GM12878 (cell line): ENCODE measurements around the gene PRKAG2. TPM values are rescaled to one million over a fixed set of nuclear protein-coding genes. Genes with fewer than 3 reads are reported as not detected.

Experiments
- ATAC-seq: fragments of 200-7000 bp; cut with Tn5 transposase; 3 replicates; pipeline ENCODE4 v1.9.1; 2020; ENCODE audit warnings: mild to moderate bottlenecking, moderate library complexity
- BruUV-seq: library from RNA; stranded (reverse); fragments of 400-500 nt; replicated peaks from 2 replicates; lab custom pipeline; 2021; lab: Mats Ljungman, UMichigan
- CTCF ChIA-PET: fragments of 300-600 bp; sonication (Branson Sonifier 250); formaldehyde crosslinking; extraction: SDS; loops from one replicate; lab custom pipeline; 2021; ENCODE audit warnings: inconsistent platforms; lab: Yijun Ruan, JAX
- POLR2A ChIA-PET: fragments of 350-600 bp; formaldehyde crosslinking; extraction: SDS; loops from one replicate; lab custom pipeline; 2021; ENCODE audit warnings: inconsistent platforms; lab: Charles Lee
- RAD21 ChIA-PET: fragments of 300-600 bp; sonication (Branson Sonifier 250); formaldehyde crosslinking; loops from one replicate; lab custom pipeline; 2023; ENCODE audit warnings: antibody characterized with exemption; ENCODE audit not compliant: unreplicated experiment; lab: Charles Lee
- SMC1A ChIA-PET: fragments of 300-600 bp; sonication (Branson Sonifier 250); formaldehyde crosslinking; loops from one replicate; lab custom pipeline; 2023; ENCODE audit not compliant: unreplicated experiment, uncharacterized antibody; lab: Charles Lee
- DNase-seq: peaks from one replicate; pipeline ENCODE4 v3.0.0-alpha.2; 2011; ENCODE audit warnings: low read depth, low spot score
- FAIRE-seq: peaks from 3 replicates; lab custom pipeline; 2011; peaks lifted over from hg19 to GRCh38; lab: Jason Lieb, UNC
- H2AFZ ChIP-seq: 2 replicates; pipeline ENCODE4 v1.6.0; 2011; ENCODE audit warnings: low read depth, low read length, control low read depth; ENCODE audit not compliant: control insufficient read depth
- H3K27ac ChIP-seq: 2 replicates; pipeline ENCODE4 v1.5.1; 2011; ENCODE audit warnings: control low read depth; ENCODE audit not compliant: control insufficient read depth, insufficient read depth
- H3K27me3 ChIP-seq, 2 experiments: replicated peaks in 1 of 2; 2 replicates each; pipeline versions ENCODE4 v1.6.0 to v1.6.1; 2011; ENCODE audit warnings: low read length in 1 of 2; ENCODE audit not compliant: control insufficient read depth in 2 of 2, insufficient read depth in 2 of 2
- H3K36me3 ChIP-seq, 2 experiments: 2 replicates each; pipeline ENCODE4 v1.5.1; 2011; ENCODE audit warnings: low read length in 1 of 2; ENCODE audit not compliant: control insufficient read depth in 2 of 2, insufficient read depth in 2 of 2
- H3K4me1 ChIP-seq: 2 replicates; pipeline ENCODE4 v1.6.1; 2011; ENCODE audit warnings: mild to moderate bottlenecking, low read length, moderate library complexity, mixed read lengths; ENCODE audit not compliant: control insufficient read depth, insufficient read depth
- H3K4me2 ChIP-seq: 2 replicates; pipeline ENCODE4 v1.6.0; 2011; ENCODE audit warnings: control low read depth; ENCODE audit not compliant: control insufficient read depth, insufficient read depth
- H3K4me3 ChIP-seq: fragments of 200-600 bp; sonication (generic); 2 replicates; pipeline ENCODE4 v1.5.1; 2016
- H3K79me2 ChIP-seq: 2 replicates; pipeline ENCODE4 v1.6.0; 2011; ENCODE audit warnings: low read length; ENCODE audit not compliant: control insufficient read depth, insufficient read depth
- H3K9ac ChIP-seq: 2 replicates; pipeline ENCODE4 v1.8.0; 2011; ENCODE audit warnings: low read length, control low read depth, mixed read lengths; ENCODE audit not compliant: control insufficient read depth, insufficient read depth
- H3K9me3 ChIP-seq: replicated peaks from 3 replicates; pipeline ENCODE4 v1.5.1; 2011; ENCODE audit warnings: mild to moderate bottlenecking, low read length; ENCODE audit not compliant: control insufficient read depth, insufficient read depth
- H4K20me1 ChIP-seq: 2 replicates; pipeline ENCODE4 v1.6.0; 2011; ENCODE audit not compliant: control insufficient read depth, insufficient read depth
- BHLHE40 ChIP-seq, 2 experiments: fragments of 450-650 bp in 1 of 2; IDR thresholded peaks; 2 replicates each; pipeline ENCODE4 v1.6.1; 2011 to 2017; ENCODE audit warnings: low read depth in 2 of 2, borderline replicate concordance in 1 of 2, improper control_type of control experiment in 1 of 2, low read length in 1 of 2, mild to moderate bottlenecking in 1 of 2
- EGR1 ChIP-seq, 2 experiments: IDR thresholded peaks; 1 replicate in 1 of 2; 2 replicates in 1 of 2; pipeline ENCODE4 v1.6.1; 2011 to 2012; ENCODE audit warnings: low read depth in 2 of 2, low read length in 2 of 2, borderline replicate concordance in 1 of 2, mild to moderate bottlenecking in 1 of 2, moderate library complexity in 1 of 2
- ESRRA ChIP-seq: IDR thresholded peaks from 2 replicates; pipeline ENCODE4 v1.6.1; 2012; ENCODE audit warnings: mild to moderate bottlenecking, low read length, improper control_type of control experiment
- EZH2 ChIP-seq: IDR thresholded peaks from 2 replicates; pipeline ENCODE4 v1.6.1; 2012; ENCODE audit warnings: low read depth, mild to moderate bottlenecking, control low read depth, inconsistent platforms, low read length, borderline replicate concordance; ENCODE audit not compliant: control insufficient read depth
- NFYA ChIP-seq: IDR thresholded peaks from 2 replicates; pipeline ENCODE4 v1.6.1; 2011; ENCODE audit warnings: low read depth, mild to moderate bottlenecking, low read length, improper control_type of control experiment, borderline replicate concordance
- PAX8 ChIP-seq: fragments of 450-650 bp; IDR thresholded peaks from 2 replicates; pipeline ENCODE4 v1.6.1; 2017; ENCODE audit warnings: mild to moderate bottlenecking, moderate library complexity
- POLR2AphosphoS2 ChIP-seq: IDR thresholded peaks from 2 replicates; pipeline ENCODE4 v1.6.1; 2011; ENCODE audit warnings: low read depth, mild to moderate bottlenecking, low read length, improper control_type of control experiment, moderate library complexity
- RB1 ChIP-seq: fragments of 450-650 bp; formaldehyde crosslinking; IDR thresholded peaks from 2 replicates; pipeline ENCODE4 v1.6.1; 2017; ENCODE audit warnings: mild to moderate bottlenecking, borderline replicate concordance
- RUNX3 ChIP-seq: IDR thresholded peaks from 2 replicates; pipeline ENCODE4 v1.6.1; 2012; ENCODE audit warnings: low read length, inconsistent platforms
- SMARCA5 ChIP-seq: fragments of 450-650 bp; IDR thresholded peaks from 2 replicates; pipeline ENCODE4 v1.6.1; 2017; ENCODE audit warnings: mild to moderate bottlenecking
- STAT3 ChIP-seq: IDR thresholded peaks from 2 replicates; pipeline ENCODE4 v1.6.1; 2011; ENCODE audit warnings: low read depth, low read length, improper control_type of control experiment
- TCF7 ChIP-seq: IDR thresholded peaks from 2 replicates; pipeline ENCODE4 v1.6.1; 2014; ENCODE audit warnings: antibody characterized with exemption, borderline replicate concordance
- YBX1 ChIP-seq: fragments of 450-650 bp; IDR thresholded peaks from 2 replicates; pipeline ENCODE4 v1.6.1; 2016; ENCODE audit warnings: antibody characterized with exemption
- ZNF24 ChIP-seq: fragments of 450-650 bp; IDR thresholded peaks from 2 replicates; pipeline ENCODE4 v1.6.1; 2017; ENCODE audit warnings: antibody characterized with exemption, mild to moderate bottlenecking
- ZNF384 ChIP-seq: IDR thresholded peaks from 2 replicates; pipeline ENCODE4 v1.6.1; 2012; ENCODE audit warnings: low read depth, mild to moderate bottlenecking, low read length, improper control_type of control experiment, borderline replicate concordance
- WGBS: methylation state at CpG from one replicate; pipeline ENCODE4 v1.1.6; 2016; ENCODE audit warnings: low lambda C conversion rate; ENCODE audit not compliant: insufficient replicate concordance, insufficient coverage; ENCODE audit errors: missing lambda C conversion rate; 5-methylcytosine and 5-hydroxymethylcytosine counted together
- in situ Hi-C: fragments of 300-500 bp; cut with MboI; formaldehyde crosslinking; loops from 9 replicates; pipeline ENCODE4 v1.14.3; 2018; ENCODE audit warnings: mixed read lengths
- intact Hi-C: fragments of 100-400 bp; cut with micrococcal nuclease; formaldehyde crosslinking; loops from one replicate; pipeline ENCODE4 v1.14.2; 2022; ENCODE audit not compliant: unreplicated experiment
- polyA plus RNA-seq, 11 experiments: library from polyadenylated mRNA; depleted of rRNA in 4 of 11; unstranded in 6 of 11; stranded (reverse) in 5 of 11; fragments of >200 nt; fragmentation: Nextera tagmentation in 4 of 11; fragmentation: Illumina TruSeq in 1 of 11; extraction: Ambion mirVana in 4 of 11; extraction: Trizol in 1 of 11; gene quantifications; 1 replicate in 1 of 11; 2 replicates in 10 of 11; pipeline versions ENCODE4 v1.2.1 to v1.2.3, GENCODE V29; 2011 to 2016; ENCODE audit warnings: inconsistent platforms in 2 of 11, missing spikeins in 2 of 11, low read depth in 1 of 11
- total RNA-seq, 4 experiments: library from RNA; depleted of rRNA in 3 of 4; stranded (reverse); fragments of >200 nt in 3 of 4; fragmentation: Illumina TruSeq in 1 of 4; extraction: Trizol in 1 of 4; gene quantifications; 2 replicates each; pipeline versions ENCODE4 v1.2.1 to v1.2.3, GENCODE V29; 2013 to 2021
- TF ChIP-seq, protein P1 (sequence below), 3 experiments: IDR thresholded peaks in 2 of 3; conservative IDR thresholded peaks in 1 of 3; 2 replicates each; pipeline ENCODE4 v1.5.1; 2011; ENCODE audit warnings: low read depth in 3 of 3, low read length in 3 of 3, mild to moderate bottlenecking in 3 of 3, control low read depth in 2 of 3, moderate library complexity in 2 of 3, inconsistent platforms in 1 of 3, mixed read lengths in 1 of 3; ENCODE audit not compliant: control insufficient read depth in 2 of 3, insufficient read depth in 1 of 3; ENCODE audit errors: extremely low read depth in 1 of 3
- TF ChIP-seq, protein P2 (sequence below): fragments of 450-650 bp; IDR thresholded peaks from 2 replicates; pipeline ENCODE4 v1.6.1; 2017; ENCODE audit warnings: low read depth, mild to moderate bottlenecking, moderate library complexity
- TF ChIP-seq, protein P3 (sequence below): fragments of 450-650 bp; IDR thresholded peaks from 2 replicates; pipeline ENCODE4 v1.6.1; 2014; ENCODE audit warnings: mild to moderate bottlenecking

Gene PRKAG2
- total and polyA plus RNA-seq, 10 of the 15 experiments (the other 5 are each of a cell fraction or from before 2014, with no cell fraction given): 3.4 to 8.9 (median 6.8) TPM

DNA sequence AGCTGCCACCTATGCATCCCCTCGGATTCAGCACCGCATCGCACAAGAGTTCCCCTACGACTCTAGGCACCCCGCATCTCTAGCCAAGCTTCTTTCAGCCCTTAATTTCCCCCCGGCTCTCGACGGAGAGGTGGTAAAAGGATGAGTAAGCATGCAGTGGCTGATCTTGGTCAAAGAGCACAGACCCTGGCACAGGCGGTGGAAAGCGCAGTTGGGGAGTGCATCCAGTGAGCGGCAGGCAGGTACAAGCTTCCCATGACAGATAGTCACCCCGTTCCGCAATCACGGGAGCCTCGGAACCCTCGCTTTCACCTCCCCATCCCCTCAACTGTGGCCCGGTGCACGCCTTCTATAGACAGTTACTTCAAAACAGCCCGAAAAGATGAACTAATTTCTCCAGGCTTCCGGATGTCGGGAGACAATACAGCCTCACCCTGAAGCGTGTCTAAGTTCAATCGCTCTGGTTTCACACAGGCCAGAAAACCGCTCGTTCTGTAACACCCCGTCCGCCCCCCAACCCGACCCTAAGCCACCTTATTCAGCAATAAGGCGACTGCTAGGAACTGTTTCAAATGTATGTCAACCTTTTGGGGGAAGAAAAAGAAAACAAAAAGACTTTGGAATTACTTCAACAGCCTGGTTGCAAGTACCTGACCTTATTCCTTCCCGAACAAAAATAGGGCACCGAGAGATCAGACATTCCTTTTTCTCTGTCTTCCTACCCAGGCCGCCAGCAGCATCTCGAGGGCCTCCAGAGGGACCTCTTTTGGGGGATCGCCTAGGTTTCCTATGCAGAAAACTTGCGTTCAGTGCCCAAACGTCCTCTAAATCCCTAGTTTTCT is 358.6 kb downstream of the PRKAG2 start:
- SMC1A ChIA-PET: interaction anchor here (0.8 to 4.0 kb wide), 6 partner anchors 9 to 115 kb away, joined by 3 to 27 read pairs (median 5); no protein-coding TSS in a partner anchor
- TF ChIP-seq ZNF24: no peak
- TF ChIP-seq EGR1 (IDR thresholded peaks at IDR 0.05; ENCODE audit: borderline replicate concordance in 1 of 2, low read depth in 2 of 2, low read length in 2 of 2): no peak
- TF ChIP-seq ZNF384: no peak
- 0 out of 2 replicates have a peak, but pooled peaks have one; percentile 16 for TF ChIP-seq SMARCA5
- TF ChIP-seq ESRRA: no peak
- TF ChIP-seq, protein P1, sequence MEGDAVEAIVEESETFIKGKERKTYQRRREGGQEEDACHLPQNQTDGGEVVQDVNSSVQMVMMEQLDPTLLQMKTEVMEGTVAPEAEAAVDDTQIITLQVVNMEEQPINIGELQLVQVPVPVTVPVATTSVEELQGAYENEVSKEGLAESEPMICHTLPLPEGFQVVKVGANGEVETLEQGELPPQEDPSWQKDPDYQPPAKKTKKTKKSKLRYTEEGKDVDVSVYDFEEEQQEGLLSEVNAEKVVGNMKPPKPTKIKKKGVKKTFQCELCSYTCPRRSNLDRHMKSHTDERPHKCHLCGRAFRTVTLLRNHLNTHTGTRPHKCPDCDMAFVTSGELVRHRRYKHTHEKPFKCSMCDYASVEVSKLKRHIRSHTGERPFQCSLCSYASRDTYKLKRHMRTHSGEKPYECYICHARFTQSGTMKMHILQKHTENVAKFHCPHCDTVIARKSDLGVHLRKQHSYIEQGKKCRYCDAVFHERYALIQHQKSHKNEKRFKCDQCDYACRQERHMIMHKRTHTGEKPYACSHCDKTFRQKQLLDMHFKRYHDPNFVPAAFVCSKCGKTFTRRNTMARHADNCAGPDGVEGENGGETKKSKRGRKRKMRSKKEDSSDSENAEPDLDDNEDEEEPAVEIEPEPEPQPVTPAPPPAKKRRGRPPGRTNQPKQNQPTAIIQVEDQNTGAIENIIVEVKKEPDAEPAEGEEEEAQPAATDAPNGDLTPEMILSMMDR (IDR thresholded peaks at IDR 0.05 in 2 of 3, conservative IDR thresholded peaks at IDR 0.05 in 1 of 3; ENCODE audit: control insufficient read depth in 2 of 3, extremely low read depth in 1 of 3, insufficient read depth in 1 of 3, low read depth in 3 of 3, low read length in 3 of 3): peak in 2 of 3 experiments; percentile 2 to 28; a peak in 1 of 6 replicates
- no peak for TF ChIP-seq STAT3
- TF ChIP-seq RB1: no peak
- peak in 1 of 2 experiments; percentile 19; a peak in 1 of 4 replicates for TF ChIP-seq BHLHE40 (IDR thresholded peaks at IDR 0.05; ENCODE audit: borderline replicate concordance in 1 of 2, low read depth in 2 of 2, low read length in 1 of 2)
- TF ChIP-seq, protein P2, sequence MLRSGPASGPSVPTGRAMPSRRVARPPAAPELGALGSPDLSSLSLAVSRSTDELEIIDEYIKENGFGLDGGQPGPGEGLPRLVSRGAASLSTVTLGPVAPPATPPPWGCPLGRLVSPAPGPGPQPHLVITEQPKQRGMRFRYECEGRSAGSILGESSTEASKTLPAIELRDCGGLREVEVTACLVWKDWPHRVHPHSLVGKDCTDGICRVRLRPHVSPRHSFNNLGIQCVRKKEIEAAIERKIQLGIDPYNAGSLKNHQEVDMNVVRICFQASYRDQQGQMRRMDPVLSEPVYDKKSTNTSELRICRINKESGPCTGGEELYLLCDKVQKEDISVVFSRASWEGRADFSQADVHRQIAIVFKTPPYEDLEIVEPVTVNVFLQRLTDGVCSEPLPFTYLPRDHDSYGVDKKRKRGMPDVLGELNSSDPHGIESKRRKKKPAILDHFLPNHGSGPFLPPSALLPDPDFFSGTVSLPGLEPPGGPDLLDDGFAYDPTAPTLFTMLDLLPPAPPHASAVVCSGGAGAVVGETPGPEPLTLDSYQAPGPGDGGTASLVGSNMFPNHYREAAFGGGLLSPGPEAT: 0 out of 2 replicates have a peak, but pooled peaks have one; percentile 14
- no peak for TF ChIP-seq POLR2AphosphoS2
- no peak for TF ChIP-seq PAX8
- no peak for TF ChIP-seq YBX1
- TF ChIP-seq NFYA: no peak
- peak; percentile 27; the same call in 1 of the 2 replicates for TF ChIP-seq RUNX3
- TF ChIP-seq TCF7: no peak
- TF ChIP-seq, protein P3, sequence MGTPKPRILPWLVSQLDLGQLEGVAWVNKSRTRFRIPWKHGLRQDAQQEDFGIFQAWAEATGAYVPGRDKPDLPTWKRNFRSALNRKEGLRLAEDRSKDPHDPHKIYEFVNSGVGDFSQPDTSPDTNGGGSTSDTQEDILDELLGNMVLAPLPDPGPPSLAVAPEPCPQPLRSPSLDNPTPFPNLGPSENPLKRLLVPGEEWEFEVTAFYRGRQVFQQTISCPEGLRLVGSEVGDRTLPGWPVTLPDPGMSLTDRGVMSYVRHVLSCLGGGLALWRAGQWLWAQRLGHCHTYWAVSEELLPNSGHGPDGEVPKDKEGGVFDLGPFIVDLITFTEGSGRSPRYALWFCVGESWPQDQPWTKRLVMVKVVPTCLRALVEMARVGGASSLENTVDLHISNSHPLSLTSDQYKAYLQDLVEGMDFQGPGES: no peak
- TF ChIP-seq EZH2: no peak

More for the DNA sequence above, 358.6 kb downstream of the PRKAG2 start:
- Histone ChIP-seq H3K4me1 (peaks cover 7% of the 10 kb centered on the region), H3K4me3 (peak overlapping the region; percentile 98), H3K27me3 (no peaks in the 10 kb centered on the region), H3K9me3 (no peaks in the 10 kb centered on the region; the same call in 1 of the 3 replicates), H3K4me2 (peak overlapping the region; percentile 66), H3K36me3 (no peaks in the 10 kb centered on the region), H3K27ac (peak overlapping the region; percentile 91), H4K20me1 (peaks cover 6% of the 10 kb centered on the region; the same call in 1 of the 2 replicates), H2AFZ (no peak overlapping the region), H3K9ac (peak overlapping the region; percentile 93), H3K79me2 (peaks cover 58% of the 10 kb centered on the region)
- in situ Hi-C loops: no loop called here
- ChIA-PET POLR2A (interaction anchor here (0.6 to 2.2 kb wide), 12 partner anchors 9 to 423 kb away, joined by 3 to 6 read pairs (median 4); no protein-coding TSS in a partner anchor), RAD21 (interaction anchor here (0.8 to 3.9 kb wide), 9 partner anchors 9 to 150 kb away, joined by 3 to 38 read pairs (median 5); no protein-coding TSS in a partner anchor), CTCF (interaction anchor here (0.6 to 2.9 kb wide), 5 partner anchors 11 to 837 kb away, joined by 3 to 12 read pairs (median 3); no protein-coding TSS in a partner anchor)
- intact Hi-C loops: loop anchor here (1.0 to 5.0 kb wide), 2 partner anchors 46 to 176 kb away; partner anchors contain the start of gene NUB1
- DNase-seq (no peak), FAIRE-seq (peak; percentile 87), ATAC-seq (peak; percentile 25)
- WGBS: 1% methylated on average over 36 of the region's 36 CpGs
- BruUV-seq: no TSS peak
